Stomach (tissue), 9 donors: ENCODE results near the gene C16orf96. TPM values are rescaled to one million over a fixed set of nuclear protein-coding genes. Genes with fewer than 3 reads are reported as not detected.

Source experiments
- DNase-seq, 2 donors: peaks; one replicate each; pipeline versions ENCODE4 v3.0.0 to v3.0.0-alpha.2; 2013 to 2019
- H3K27ac ChIP-seq, 5 donors: fragments of 200-600 bp in 4 of 5; sonication (generic) in 4 of 5; one replicate each; pipeline ENCODE4 v1.5.1; 2013 to 2019; ENCODE audit warnings: mild to moderate bottlenecking in 1 of 5, moderate library complexity in 1 of 5
- H3K27me3 ChIP-seq, 3 donors: fragments of 200-600 bp; sonication (generic); one replicate each; pipeline ENCODE4 v1.5.1; 2017 to 2019; ENCODE audit warnings: mixed run types in 1 of 3
- H3K36me3 ChIP-seq, 4 donors: fragments of 200-600 bp; sonication (generic); 1 replicate in 3 of 4; 2 replicates in 1 of 4; pipeline ENCODE4 v1.5.1; 2016 to 2019
- H3K4me1 ChIP-seq, 4 donors: fragments of 200-600 bp; sonication (generic); one replicate each; pipeline ENCODE4 v1.5.1; 2016 to 2019
- H3K4me3 ChIP-seq, 4 donors: fragments of 200-600 bp; sonication (generic) in 3 of 4; one replicate each; pipeline ENCODE4 v1.5.1; 2016 to 2019; ENCODE audit warnings: mild to moderate bottlenecking in 1 of 4
- H3K9me3 ChIP-seq, 4 donors: fragments of 200-600 bp; sonication (generic); one replicate each; pipeline ENCODE4 v1.5.1; 2016 to 2019
- EP300 ChIP-seq: sonication (generic); formaldehyde crosslinking; IDR thresholded peaks from one replicate; pipeline ENCODE4 v1.6.1; 2017; ENCODE audit warnings: antibody characterized with exemption
- POLR2A ChIP-seq, 4 donors: fragments of 450-650 bp; IDR thresholded peaks; one replicate each; pipeline ENCODE4 v1.6.1; 2016; ENCODE audit warnings: antibody characterized with exemption in 4 of 4, control low read depth in 2 of 4, mild to moderate bottlenecking in 1 of 4, moderate library complexity in 1 of 4
- POLR2AphosphoS5 ChIP-seq, 3 donors: sonication (generic); formaldehyde crosslinking; IDR thresholded peaks; one replicate each; pipeline ENCODE4 v1.6.1; 2016; ENCODE audit warnings: antibody characterized with exemption in 3 of 3
- WGBS, 5 donors: extraction: QIAGEN DNeasy Blood & Tissue Kit in 3 of 5; methylation state at CpG; one replicate each; pipeline versions ENCODE4 v1.1.5 to v1.1.7; 2013 to 2018; 5-methylcytosine and 5-hydroxymethylcytosine counted together
- intact Hi-C: fragments of 100-400 bp; cut with DNase I; formaldehyde crosslinking; loops from one replicate; pipeline ENCODE4 v1.15.1; 2023; ENCODE audit warnings: low total_unique reads
- polyA plus RNA-seq, 3 donors: library from polyadenylated mRNA; stranded (reverse); fragments of 200-250 nt; gene quantifications; one replicate each; pipeline ENCODE4 v1.2.3, GENCODE V29; 2013
- total RNA-seq, 5 donors: library from RNA; depleted of rRNA; stranded (reverse); fragments of >200 nt; gene quantifications; one replicate each; pipeline versions ENCODE4 v1.1.0 to v1.2.3, GENCODE V29; 2014 to 2016
- TF ChIP-seq, protein P1 (sequence below), 7 experiments: fragments of 450-650 bp in 4 of 7; fragments of 200-600 bp in 3 of 7; sonication (generic) in 3 of 7; IDR thresholded peaks; one replicate each; pipeline ENCODE4 v1.5.1; 2016 to 2019; ENCODE audit warnings: antibody characterized with exemption in 7 of 7, control low read depth in 2 of 7, mild to moderate bottlenecking in 1 of 7
- donor health status: healthy with polysubstance abuse.
- donor health status: Bipolar disorder and iron deficiency.
- donor health status: healthy.

The C16orf96 gene
- total and polyA plus RNA-seq, 8 donors: 0.37 to 0.43 TPM; not detected in 6

GRCh38 chr16:4515611-4516233 lies 40.4 kb upstream of the C16orf96 start:
- TF ChIP-seq EP300 (no peak), POLR2A (IDR thresholded peaks at IDR 0.05) (no peak), POLR2AphosphoS5 (IDR thresholded peaks at IDR 0.05) (no peak)
- TF ChIP-seq, protein P1, sequence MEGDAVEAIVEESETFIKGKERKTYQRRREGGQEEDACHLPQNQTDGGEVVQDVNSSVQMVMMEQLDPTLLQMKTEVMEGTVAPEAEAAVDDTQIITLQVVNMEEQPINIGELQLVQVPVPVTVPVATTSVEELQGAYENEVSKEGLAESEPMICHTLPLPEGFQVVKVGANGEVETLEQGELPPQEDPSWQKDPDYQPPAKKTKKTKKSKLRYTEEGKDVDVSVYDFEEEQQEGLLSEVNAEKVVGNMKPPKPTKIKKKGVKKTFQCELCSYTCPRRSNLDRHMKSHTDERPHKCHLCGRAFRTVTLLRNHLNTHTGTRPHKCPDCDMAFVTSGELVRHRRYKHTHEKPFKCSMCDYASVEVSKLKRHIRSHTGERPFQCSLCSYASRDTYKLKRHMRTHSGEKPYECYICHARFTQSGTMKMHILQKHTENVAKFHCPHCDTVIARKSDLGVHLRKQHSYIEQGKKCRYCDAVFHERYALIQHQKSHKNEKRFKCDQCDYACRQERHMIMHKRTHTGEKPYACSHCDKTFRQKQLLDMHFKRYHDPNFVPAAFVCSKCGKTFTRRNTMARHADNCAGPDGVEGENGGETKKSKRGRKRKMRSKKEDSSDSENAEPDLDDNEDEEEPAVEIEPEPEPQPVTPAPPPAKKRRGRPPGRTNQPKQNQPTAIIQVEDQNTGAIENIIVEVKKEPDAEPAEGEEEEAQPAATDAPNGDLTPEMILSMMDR (IDR thresholded peaks at IDR 0.05): no peak
- Histone ChIP-seq H3K4me1 (peaks cover 29 to 72% (median 44%) of the 10 kb centered on the region in 4 donors), H3K36me3 (peaks cover 23 to 38% (median 36%) of the 10 kb centered on the region in 4 donors), H3K27me3 (no peaks in the 10 kb centered on the region), H3K4me3 (no peak overlapping the region), H3K27ac (peak overlapping the region in 4 of 5 donors; percentile 63 to 82 (median 74)), H3K9me3 (no peaks in the 10 kb centered on the region)
- intact Hi-C loops: no loop called here
- DNase-seq: no peak
- 28 to 42% (median 36%) methylated on average over 5 of the region's 5 CpGs for WGBS, 5 donors

DNA sequence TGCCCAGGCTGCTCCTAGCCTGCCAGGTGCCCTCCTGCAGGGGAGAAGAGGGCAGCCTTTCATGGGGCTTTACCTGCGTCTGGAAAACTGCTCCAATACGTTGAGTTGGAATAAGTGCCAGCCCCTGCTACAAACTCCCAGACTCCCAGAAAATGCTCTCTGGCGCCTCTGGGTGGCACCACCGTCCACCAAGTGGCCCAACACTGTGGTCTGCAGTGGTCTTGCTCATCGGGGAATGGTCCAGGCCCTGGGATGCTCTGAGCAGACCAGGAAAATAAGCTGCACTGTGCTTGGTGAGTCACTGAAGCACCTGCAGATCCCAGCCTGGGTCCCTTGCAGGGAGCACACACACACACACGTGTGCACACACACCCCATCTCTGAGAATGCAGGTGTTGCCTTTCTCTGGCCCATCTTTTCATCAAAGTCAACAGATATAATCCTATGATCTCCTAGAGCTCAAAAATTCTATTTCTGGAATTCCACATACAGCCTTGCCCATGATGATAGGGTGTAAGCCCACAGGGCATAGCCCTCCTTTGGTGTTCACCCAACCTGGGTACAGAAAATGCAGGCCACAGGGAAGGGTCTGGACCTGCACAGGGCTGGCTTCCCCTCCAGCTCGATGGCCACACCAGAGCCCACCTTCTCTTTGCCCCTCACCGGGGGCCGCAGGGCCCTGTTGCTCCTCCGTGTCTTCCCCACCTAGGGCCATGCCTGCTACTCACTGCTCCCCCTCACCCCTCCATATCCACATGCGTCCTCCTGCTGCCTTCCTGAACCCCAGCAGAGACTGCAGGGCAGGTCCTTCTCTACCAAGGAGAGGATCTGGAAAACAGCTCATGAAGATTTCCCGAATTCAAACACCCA lies 38.1 kb upstream of the C16orf96 start:
- H3K4me1 ChIP-seq: peaks cover 18 to 60% (median 35%) of the 10 kb centered on the region in 4 donors
- no peak overlapping the region for H3K27ac ChIP-seq
- peak in 1 of 2 donors; percentile 73 for DNase-seq
- TF ChIP-seq, protein P1 (IDR thresholded peaks at IDR 0.05): peak in 2 of 7 experiments; percentile 38 to 45
- TF ChIP-seq POLR2A (IDR thresholded peaks at IDR 0.05): no peak
- 60 to 81% (median 67%) methylated on average over 8 to 12 of the region's 12 CpGs for WGBS, 5 donors
- H3K36me3 ChIP-seq: peaks cover 7 to 20% (median 17%) of the 10 kb centered on the region in 4 donors
- intact Hi-C loops: no loop called here
- H3K9me3 ChIP-seq: no peaks in the 10 kb centered on the region
- no peaks in the 10 kb centered on the region for H3K27me3 ChIP-seq
- no peak overlapping the region for H3K4me3 ChIP-seq

DNA sequence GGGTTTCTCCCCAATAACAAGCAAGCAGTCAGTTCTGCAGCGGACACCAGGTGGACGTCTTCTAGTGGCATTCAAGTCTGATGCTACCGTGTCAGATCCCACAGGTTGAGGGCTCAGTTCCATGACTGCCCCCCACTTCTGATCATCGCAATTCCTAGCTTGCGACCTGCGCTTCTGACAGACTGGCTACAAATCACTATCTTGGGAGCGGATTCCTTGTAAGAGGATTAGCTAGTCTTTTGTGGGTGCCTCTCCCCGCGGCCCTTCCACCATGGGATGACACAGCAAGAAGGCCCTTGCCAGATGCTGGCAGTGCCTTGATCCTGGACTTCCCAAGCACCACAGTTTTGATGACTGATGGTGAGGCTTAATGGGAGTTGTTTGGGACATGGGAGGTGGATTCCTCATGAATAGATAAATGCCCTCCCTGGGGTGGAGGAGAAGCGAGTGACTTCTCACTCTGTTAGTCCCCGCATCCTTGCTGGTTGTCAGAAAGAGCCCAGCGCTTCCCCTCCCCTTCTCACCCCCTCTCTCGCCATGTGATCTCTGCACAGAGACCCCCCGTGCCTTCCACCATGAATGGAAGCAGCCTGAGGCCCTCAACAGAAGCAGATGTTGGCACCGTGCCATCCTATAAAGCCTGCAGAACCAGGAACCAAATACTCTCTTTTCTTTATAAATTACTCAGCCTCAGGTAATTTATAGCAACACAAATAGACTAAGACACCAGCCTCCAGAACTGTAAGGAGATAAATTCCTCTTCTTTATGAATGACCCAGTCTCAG lies 36.7 kb upstream of the C16orf96 start:
- Histone ChIP-seq H3K9me3 (no peaks in the 10 kb centered on the region), H3K4me3 (no peak overlapping the region), H3K36me3 (peaks cover 0 to 7% (median 4%) of the 10 kb centered on the region in 4 donors), H3K4me1 (peaks cover 3 to 56% (median 26%) of the 10 kb centered on the region in 4 donors), H3K27me3 (no peaks in the 10 kb centered on the region), H3K27ac (no peak overlapping the region)
- intact Hi-C loops: no loop called here
- TF ChIP-seq POLR2A (IDR thresholded peaks at IDR 0.05): no peak
- no peak for TF ChIP-seq EP300
- TF ChIP-seq, protein P1 (IDR thresholded peaks at IDR 0.05): no peak
- no peak for TF ChIP-seq POLR2AphosphoS5 (IDR thresholded peaks at IDR 0.05)
- no peak for DNase-seq
- WGBS, 5 donors: 80 to 94% (median 88%) methylated on average over 12 to 15 of the region's 15 CpGs

DNA sequence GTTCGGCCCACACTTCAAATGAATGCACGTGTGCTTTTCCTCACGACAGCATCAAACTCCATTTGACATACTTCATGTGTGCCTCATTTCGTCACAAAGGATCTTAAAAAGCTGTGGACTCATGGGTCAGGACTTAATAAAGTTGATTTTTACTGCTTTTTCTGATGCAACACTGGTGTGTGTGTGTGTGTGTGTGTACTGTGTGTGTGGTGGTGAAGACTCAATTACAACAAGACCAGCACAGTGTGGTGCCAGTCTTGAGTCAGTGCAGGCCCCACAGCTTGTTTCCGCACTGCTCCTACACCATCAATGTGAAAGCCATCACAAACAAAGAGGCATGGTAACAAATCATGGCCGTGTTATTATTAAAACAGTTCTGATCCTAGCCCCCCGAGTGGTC lies 35.2 kb upstream of the C16orf96 start:
- H3K4me1 ChIP-seq: peaks cover 0 to 51% (median 21%) of the 10 kb centered on the region in 4 donors
- no peak overlapping the region for H3K4me3 ChIP-seq
- DNase-seq: no peak
- intact Hi-C loops: no loop called here
- no peaks in the 10 kb centered on the region for H3K9me3 ChIP-seq
- H3K27ac ChIP-seq: no peak overlapping the region
- WGBS, 5 donors: 78 to 87% (median 85%) methylated on average over 7 of the region's 7 CpGs
- H3K27me3 ChIP-seq: no peaks in the 10 kb centered on the region
- TF ChIP-seq POLR2AphosphoS5 (IDR thresholded peaks at IDR 0.05) (no peak), EP300 (no peak), POLR2A (IDR thresholded peaks at IDR 0.05) (no peak)
- TF ChIP-seq, protein P1 (IDR thresholded peaks at IDR 0.05): no peak
- peaks cover 0 to 7% (median 3%) of the 10 kb centered on the region in 4 donors for H3K36me3 ChIP-seq
